Mucosa of gallbladder (tissue), 1 donor: ENCODE data around the gene RBP7. TPM values are rescaled to one million over a fixed set of nuclear protein-coding genes. Genes with fewer than 3 reads are reported as not detected.
"Not testable (repeated sequence)": the region's sequence is repeated elsewhere in the genome, so short reads cannot be mapped to it uniquely, and the experiment has no call there.

Source experiments
- DNase-seq: peaks from one replicate; pipeline ENCODE4 v3.0.0-alpha.2; 2020; ENCODE audit warnings: low spot score
- total RNA-seq: library from RNA; stranded (reverse); gene quantifications from one replicate; pipeline ENCODE4 v1.2.1, GENCODE V29; 2021
- donor health status: DM: no; HTN: no; CAD: no.

The RBP7 gene
- total RNA-seq = 8.7 TPM

- no peak for DNase-seq
These were observed at the start of gene RBP7 for GRCh38 chr1:9996624-9997582. RBP7 (plus strand) TSS chr1:9997228; CDS start chr1:9997259, 31 bp downstream.

- DNase-seq = no peak
These were observed 39.3 kb upstream of the RBP7 start for GRCh38 chr1:9957726-9958125.

GRCh38 chr1:9960011-9960410, 37.0 kb upstream of the RBP7 start:
- DNase-seq = no peak

GRCh38 chr1:9960706-9961562, 36.1 kb upstream of the RBP7 start:
- no peak for DNase-seq

GRCh38 chr1:9984253-9984652, 12.8 kb upstream of the RBP7 start:
- DNase-seq = no peak

GRCh38 chr1:9985001-9985400, 12.0 kb upstream of the RBP7 start:
- DNase-seq = no peak

GRCh38 chr1:9989773-9990172, 7.3 kb upstream of the RBP7 start:
- DNase-seq = no peak

- DNase-seq = no peak
These were observed 6.1 kb upstream of the RBP7 start for GRCh38 chr1:9990944-9991343.

- no peak for DNase-seq
These were observed 4.1 kb upstream of the RBP7 start for GRCh38 chr1:9992910-9993309.

GRCh38 chr1:9993561-9994075, 3.4 kb upstream of the RBP7 start:
- no peak for DNase-seq

- no peak for DNase-seq
These were observed 4.1 kb downstream of the RBP7 start for GRCh38 chr1:10001016-10001665.

- DNase-seq = not testable (repeated sequence)
These were observed 8.2 kb downstream of the RBP7 start for GRCh38 chr1:10005248-10005647.

- no peak for DNase-seq
These were observed 10.1 kb downstream of the RBP7 start for GRCh38 chr1:10007169-10007568.

- DNase-seq = no peak
These were observed 17.0 kb downstream of the RBP7 start for GRCh38 chr1:10014016-10014415.

GRCh38 chr1:10019561-10019960, 22.5 kb downstream of the RBP7 start:
- no peak for DNase-seq

GRCh38 chr1:10020086-10020485, 23.1 kb downstream of the RBP7 start:
- no peak for DNase-seq

GRCh38 chr1:10020678-10021077, 23.6 kb downstream of the RBP7 start:
- DNase-seq = not testable (repeated sequence)

- DNase-seq = not testable (repeated sequence)
These were observed 25.0 kb downstream of the RBP7 start for GRCh38 chr1:10021992-10022391.

- DNase-seq = no peak
These were observed 25.6 kb downstream of the RBP7 start for GRCh38 chr1:10022656-10023055.

- DNase-seq = no peak
These were observed 28.3 kb downstream of the RBP7 start for GRCh38 chr1:10025354-10025753.

GRCh38 chr1:10027027-10027426, 30.0 kb downstream of the RBP7 start:
- DNase-seq = no peak
